Testis (tissue), 2 donors: ENCODE data around the gene TMOD4.
"Not testable (repeated sequence)": the region's sequence is repeated elsewhere in the genome, so short reads cannot be mapped to it uniquely, and the experiment has no call there.

ENCODE experiments used
- POLR2A ChIP-seq: fragments of 450-650 bp; IDR thresholded peaks from one replicate; pipeline ENCODE4 v1.6.1; 2017; ENCODE audit warnings: antibody characterized with exemption, mild to moderate bottlenecking, moderate library complexity
- TF ChIP-seq, protein P1 (sequence below), 3 experiments: fragments of 450-650 bp in 2 of 3; fragments of 200-600 bp in 1 of 3; sonication (generic) in 1 of 3; IDR thresholded peaks; one replicate each; pipeline ENCODE4 v1.5.1; 2016 to 2019; ENCODE audit warnings: antibody characterized with exemption in 3 of 3, mild to moderate bottlenecking in 2 of 3, moderate library complexity in 1 of 3

DNA sequence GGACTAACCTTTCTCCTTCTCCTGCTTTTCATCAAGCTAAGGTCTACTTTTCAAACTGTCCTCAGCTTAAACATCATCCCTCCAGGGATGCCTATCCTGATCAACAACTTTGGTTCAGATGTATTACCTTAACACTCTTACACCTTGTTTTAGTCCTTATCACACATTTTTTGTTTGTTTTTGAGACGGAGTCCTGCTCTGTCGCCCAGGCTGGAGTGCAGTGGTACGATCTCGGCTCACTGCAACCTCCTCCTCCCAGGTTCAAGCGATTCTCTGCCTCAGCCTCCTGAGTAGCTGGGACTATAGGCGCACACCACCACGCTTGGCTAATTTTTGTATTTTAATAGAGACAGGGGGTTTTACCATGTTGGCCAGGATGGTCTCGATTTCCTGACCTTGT, 12.9 kb upstream of the TMOD4 start:
- TF ChIP-seq POLR2A: not testable (repeated sequence)
- TF ChIP-seq, protein P1, sequence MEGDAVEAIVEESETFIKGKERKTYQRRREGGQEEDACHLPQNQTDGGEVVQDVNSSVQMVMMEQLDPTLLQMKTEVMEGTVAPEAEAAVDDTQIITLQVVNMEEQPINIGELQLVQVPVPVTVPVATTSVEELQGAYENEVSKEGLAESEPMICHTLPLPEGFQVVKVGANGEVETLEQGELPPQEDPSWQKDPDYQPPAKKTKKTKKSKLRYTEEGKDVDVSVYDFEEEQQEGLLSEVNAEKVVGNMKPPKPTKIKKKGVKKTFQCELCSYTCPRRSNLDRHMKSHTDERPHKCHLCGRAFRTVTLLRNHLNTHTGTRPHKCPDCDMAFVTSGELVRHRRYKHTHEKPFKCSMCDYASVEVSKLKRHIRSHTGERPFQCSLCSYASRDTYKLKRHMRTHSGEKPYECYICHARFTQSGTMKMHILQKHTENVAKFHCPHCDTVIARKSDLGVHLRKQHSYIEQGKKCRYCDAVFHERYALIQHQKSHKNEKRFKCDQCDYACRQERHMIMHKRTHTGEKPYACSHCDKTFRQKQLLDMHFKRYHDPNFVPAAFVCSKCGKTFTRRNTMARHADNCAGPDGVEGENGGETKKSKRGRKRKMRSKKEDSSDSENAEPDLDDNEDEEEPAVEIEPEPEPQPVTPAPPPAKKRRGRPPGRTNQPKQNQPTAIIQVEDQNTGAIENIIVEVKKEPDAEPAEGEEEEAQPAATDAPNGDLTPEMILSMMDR (IDR thresholded peaks at IDR 0.05): not testable (repeated sequence)
